ENCODE data around the gene WFDC8. TPM values are rescaled to one million over a fixed set of nuclear protein-coding genes. Genes with fewer than 3 reads are reported as not detected.

The WFDC8 gene
- total and polyA plus RNA-seq, 2 of the 13 experiments (the other 11 are each of a cell fraction or from before 2014, with no cell fraction given) = not detected

DNA sequence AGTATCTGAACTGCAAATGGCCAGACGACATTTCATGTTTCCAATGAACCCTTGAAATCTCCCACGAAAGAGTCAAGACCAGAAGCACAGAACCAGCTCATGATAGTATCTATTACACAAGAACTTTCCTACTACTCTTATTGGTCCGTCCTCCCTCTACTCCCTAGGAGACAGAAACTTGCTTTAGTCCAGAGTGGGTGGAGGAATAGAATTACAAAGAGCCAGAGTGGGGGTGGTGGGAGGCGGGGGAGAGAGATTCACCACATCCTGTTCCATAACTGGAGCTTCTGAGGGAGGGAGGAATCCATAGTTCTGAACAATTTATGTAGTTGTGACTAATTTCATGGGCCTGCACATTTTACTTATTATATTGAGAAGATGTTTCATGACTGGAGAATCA is 32.0 kb upstream of the WFDC8 start:
- intact Hi-C loops (cut with micrococcal nuclease; ENCODE audit: unreplicated experiment) = no loop called here
- no peaks in the 10 kb centered on the region for H3K79me2 ChIP-seq (ENCODE audit: insufficient read depth, low read length)
- H3K4me2 ChIP-seq (ENCODE audit: low read depth, low read length) = no peak overlapping the region
- 1% methylated on average over 4 of the region's 4 CpGs for WGBS (ENCODE audit: low lambda C conversion rate)
- no peaks in the 10 kb centered on the region for H4K20me1 ChIP-seq (ENCODE audit: insufficient read depth, low read length)
- FAIRE-seq = no peak
- H3K36me3 ChIP-seq (replicated peaks in 1 of 2; ENCODE audit: control insufficient read depth in 1 of 2, insufficient read depth in 2 of 2, low read length in 2 of 2) = no peaks in the 10 kb centered on the region
- ATAC-seq = no peak
- BruUV-seq (replicated peaks) = no TSS peak
- H3K27ac ChIP-seq (ENCODE audit: extremely low read length, insufficient read depth, low read length) = no peak overlapping the region
- H3K4me1 ChIP-seq (ENCODE audit: insufficient read depth, low read length) = no peaks in the 10 kb centered on the region
- H2AFZ ChIP-seq (ENCODE audit: low read length) = no peak overlapping the region
- CTCF ChIA-PET (ENCODE audit: low intra/inter-chr PET ratio, low total read pairs) = no interaction called here
- DNase-seq (ENCODE audit: low spot score) = no peak
- POLR2A ChIA-PET = no interaction called here
- in situ Hi-C loops (cut with HindIII; ENCODE audit: extremely low pct_ligation_motif_present, low pct_unique_long_range_greater_than_20kb) = no loop called here
- H3K9ac ChIP-seq (ENCODE audit: insufficient read depth, low read depth, low read length) = no peak overlapping the region
- H3K27me3 ChIP-seq (ENCODE audit: control insufficient read depth in 1 of 2, insufficient read depth in 2 of 2, low read length in 2 of 2) = 0 out of 5 replicates have a peak, but pooled peaks cover 0 to 3% of the 10 kb centered on the region in 2 experiments
- H3K9me3 ChIP-seq (ENCODE audit: low read length) = peaks cover 12% of the 10 kb centered on the region; the same call in 1 of the 2 replicates
- TF ChIP-seq KAT7 (CRISPR knock-in tag; IDR thresholded peaks at IDR 0.05; ENCODE audit: borderline replicate concordance) (no peak), SNAPC2 (CRISPR knock-in tag; IDR thresholded peaks at IDR 0.05) (no peak), SOX6 (IDR thresholded peaks at IDR 0.05) (no peak), SOX6 (CRISPR knock-in tag; IDR thresholded peaks at IDR 0.05) (no peak), ZNF607 (CRISPR knock-in tag; IDR thresholded peaks at IDR 0.05; ENCODE audit: borderline replicate concordance) (no peak), RBAK (CRISPR knock-in tag; IDR thresholded peaks at IDR 0.05) (no peak), SIN3B (IDR thresholded peaks at IDR 0.05; ENCODE audit: low read length) (no peak), KDM5B (CRISPR knock-in tag; IDR thresholded peaks at IDR 0.05; ENCODE audit: borderline replicate concordance) (no peak), ARID2 (CRISPR knock-in tag; IDR thresholded peaks at IDR 0.05; ENCODE audit: borderline replicate concordance) (no peak), ZSCAN9 (CRISPR knock-in tag; IDR thresholded peaks at IDR 0.05; ENCODE audit: borderline replicate concordance) (no peak), SIX4 (CRISPR knock-in tag; IDR thresholded peaks at IDR 0.05) (no peak)
- TF ChIP-seq, protein P1, sequence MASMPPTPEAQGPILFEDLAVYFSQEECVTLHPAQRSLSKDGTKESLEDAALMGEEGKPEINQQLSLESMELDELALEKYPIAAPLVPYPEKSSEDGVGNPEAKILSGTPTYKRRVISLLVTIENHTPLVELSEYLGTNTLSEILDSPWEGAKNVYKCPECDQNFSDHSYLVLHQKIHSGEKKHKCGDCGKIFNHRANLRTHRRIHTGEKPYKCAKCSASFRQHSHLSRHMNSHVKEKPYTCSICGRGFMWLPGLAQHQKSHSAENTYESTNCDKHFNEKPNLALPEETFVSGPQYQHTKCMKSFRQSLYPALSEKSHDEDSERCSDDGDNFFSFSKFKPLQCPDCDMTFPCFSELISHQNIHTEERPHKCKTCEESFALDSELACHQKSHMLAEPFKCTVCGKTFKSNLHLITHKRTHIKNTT (CRISPR knock-in tag; IDR thresholded peaks at IDR 0.05) = no peak
- TF ChIP-seq, protein P2, sequence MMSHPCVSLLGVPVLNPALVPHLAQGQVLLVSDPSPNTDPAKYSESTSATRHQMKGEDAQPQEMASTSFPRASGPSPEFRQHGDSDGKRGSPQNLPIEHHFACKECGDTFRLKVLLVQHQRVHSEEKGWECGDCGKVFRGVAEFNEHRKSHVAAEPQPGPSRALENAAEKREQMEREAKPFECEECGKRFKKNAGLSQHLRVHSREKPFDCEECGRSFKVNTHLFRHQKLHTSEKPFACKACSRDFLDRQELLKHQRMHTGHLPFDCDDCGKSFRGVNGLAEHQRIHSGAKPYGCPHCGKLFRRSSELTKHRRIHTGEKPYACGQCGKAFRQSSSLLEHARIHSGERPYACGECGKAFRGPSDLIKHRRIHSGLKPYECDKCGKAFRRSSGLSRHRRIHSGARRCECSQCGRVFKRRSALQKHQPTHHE (CRISPR knock-in tag; IDR thresholded peaks at IDR 0.05; ENCODE audit: borderline replicate concordance) = no peak
- TF ChIP-seq, protein P3, sequence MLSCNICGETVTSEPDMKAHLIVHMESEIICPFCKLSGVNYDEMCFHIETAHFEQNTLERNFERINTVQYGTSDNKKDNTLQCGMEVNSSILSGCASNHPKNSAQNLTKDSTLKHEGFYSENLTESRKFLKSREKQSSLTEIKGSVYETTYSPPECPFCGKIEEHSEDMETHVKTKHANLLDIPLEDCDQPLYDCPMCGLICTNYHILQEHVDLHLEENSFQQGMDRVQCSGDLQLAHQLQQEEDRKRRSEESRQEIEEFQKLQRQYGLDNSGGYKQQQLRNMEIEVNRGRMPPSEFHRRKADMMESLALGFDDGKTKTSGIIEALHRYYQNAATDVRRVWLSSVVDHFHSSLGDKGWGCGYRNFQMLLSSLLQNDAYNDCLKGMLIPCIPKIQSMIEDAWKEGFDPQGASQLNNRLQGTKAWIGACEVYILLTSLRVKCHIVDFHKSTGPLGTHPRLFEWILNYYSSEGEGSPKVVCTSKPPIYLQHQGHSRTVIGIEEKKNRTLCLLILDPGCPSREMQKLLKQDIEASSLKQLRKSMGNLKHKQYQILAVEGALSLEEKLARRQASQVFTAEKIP (CRISPR knock-in tag; IDR thresholded peaks at IDR 0.05; ENCODE audit: borderline replicate concordance) = no peak
- H3K4me3 ChIP-seq (replicated peaks in 1 of 3; ENCODE audit: insufficient read depth in 1 of 3, low read depth in 2 of 3, low read length in 3 of 3) = no peak overlapping the region
